ENCODE measurements around the gene MYO1G. TPM values are rescaled to one million over a fixed set of nuclear protein-coding genes. Genes with fewer than 3 reads are reported as not detected.

The MYO1G gene
- total RNA-seq, 1 experiment from 2014 or later: 0.11 TPM

- CTCF ChIA-PET: no interaction called here
Observed at GRCh38 chr7:44937426-44937825, 41.4 kb downstream of the MYO1G start.

DNA sequence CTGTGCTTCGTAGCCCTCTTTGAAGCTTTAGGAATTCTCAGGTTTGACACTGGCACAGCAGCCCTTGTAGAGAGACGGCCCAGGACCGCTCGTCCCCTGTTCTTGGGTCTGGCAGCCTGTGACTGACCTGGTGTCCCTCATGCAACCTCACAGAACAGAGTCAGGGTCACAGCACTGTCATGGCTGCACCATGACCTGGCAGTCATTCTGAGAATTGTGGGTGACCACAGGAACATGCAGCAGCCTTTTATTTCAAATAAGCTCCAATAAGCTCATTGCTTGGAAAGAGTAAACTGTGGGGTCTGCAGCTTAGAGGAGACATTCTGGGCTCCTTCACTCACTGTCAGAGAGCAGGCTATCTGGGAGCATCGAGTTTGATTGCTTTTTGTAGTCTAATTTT lies 42.5 kb downstream of the MYO1G start:
- ChIA-PET POLR2A (ENCODE audit: unreplicated experiment) (no interaction called here), CTCF (no interaction called here)
- no peak for DNase-seq
- Histone ChIP-seq H3K27ac (ENCODE audit: low read length) (no peak overlapping the region), H3K27me3 (ENCODE audit: low read length) (0 out of 2 replicates have a peak, but pooled peaks cover 6% of the 10 kb centered on the region), H3K9ac (ENCODE audit: low read length) (no peak overlapping the region), H3K4me1 (ENCODE audit: insufficient read depth, low read length) (no peaks in the 10 kb centered on the region), H4K20me1 (ENCODE audit: low read length) (no peaks in the 10 kb centered on the region), H3K4me2 (ENCODE audit: low read length) (no peak overlapping the region), H3F3A (ENCODE audit: low read length, unreplicated experiment) (no peaks in the 10 kb centered on the region), H3K4me3 (ENCODE audit: low read length) (no peak overlapping the region), H3K36me3 (ENCODE audit: low read depth, low read length) (no peaks in the 10 kb centered on the region), H3K9me3 (ENCODE audit: low read length) (no peaks in the 10 kb centered on the region), H2AFZ (ENCODE audit: low read length) (no peak overlapping the region), H3K9me2 (replicated peaks; ENCODE audit: low read length) (no peaks in the 10 kb centered on the region), H3K79me2 (ENCODE audit: low read length) (no peaks in the 10 kb centered on the region)
- intact Hi-C loops (cut with micrococcal nuclease): no loop called here
- no peak for TF ChIP-seq EZH2phosphoT487 (IDR thresholded peaks at IDR 0.05; ENCODE audit: borderline replicate concordance, low read length)
- TF ChIP-seq CTCF (conservative IDR thresholded peaks at IDR 0.05; ENCODE audit: low read depth, low read length): no peak
- TF ChIP-seq EZH2 (IDR thresholded peaks at IDR 0.05; ENCODE audit: low read length, unreplicated experiment): no peak
- ATAC-seq: no peak
- no TSS peak for BruUV-seq (replicated peaks)

More at GRCh38 chr7:44937426-44937825, 41.4 kb downstream of the MYO1G start:
- intact Hi-C loops (cut with micrococcal nuclease): no loop called here
- H3K27me3 ChIP-seq (ENCODE audit: low read length): 0 out of 2 replicates have a peak, but pooled peaks cover 6% of the 10 kb centered on the region
- POLR2A ChIA-PET (ENCODE audit: unreplicated experiment): no interaction called here
- no TSS peak for BruUV-seq (replicated peaks)
- H3K4me1 ChIP-seq (ENCODE audit: insufficient read depth, low read length): no peaks in the 10 kb centered on the region
- no peak overlapping the region for H3K4me3 ChIP-seq (ENCODE audit: low read length)
- H3K79me2 ChIP-seq (ENCODE audit: low read length): no peaks in the 10 kb centered on the region
- no peaks in the 10 kb centered on the region for H3K9me3 ChIP-seq (ENCODE audit: low read length)
- no peaks in the 10 kb centered on the region for H3F3A ChIP-seq (ENCODE audit: low read length, unreplicated experiment)
- no peak overlapping the region for H3K9ac ChIP-seq (ENCODE audit: low read length)
- no peak overlapping the region for H3K4me2 ChIP-seq (ENCODE audit: low read length)
- DNase-seq: no peak
- H3K27ac ChIP-seq (ENCODE audit: low read length): no peak overlapping the region
- ATAC-seq: no peak
- H3K9me2 ChIP-seq (replicated peaks; ENCODE audit: low read length): no peaks in the 10 kb centered on the region
- no peak overlapping the region for H2AFZ ChIP-seq (ENCODE audit: low read length)
- no peaks in the 10 kb centered on the region for H3K36me3 ChIP-seq (ENCODE audit: low read depth, low read length)
- H4K20me1 ChIP-seq (ENCODE audit: low read length): no peaks in the 10 kb centered on the region
- TF ChIP-seq EZH2 (IDR thresholded peaks at IDR 0.05; ENCODE audit: low read length, unreplicated experiment): no peak
- no peak for TF ChIP-seq EZH2phosphoT487 (IDR thresholded peaks at IDR 0.05; ENCODE audit: borderline replicate concordance, low read length)
- TF ChIP-seq CTCF (conservative IDR thresholded peaks at IDR 0.05; ENCODE audit: low read depth, low read length): no peak

- TF ChIP-seq CTCF (conservative IDR thresholded peaks at IDR 0.05; ENCODE audit: low read depth, low read length) (no peak), EZH2phosphoT487 (IDR thresholded peaks at IDR 0.05; ENCODE audit: borderline replicate concordance, low read length) (no peak), EZH2 (IDR thresholded peaks at IDR 0.05; ENCODE audit: low read length, unreplicated experiment) (no peak)
- Histone ChIP-seq H3K4me1 (ENCODE audit: insufficient read depth, low read length) (no peaks in the 10 kb centered on the region), H3K79me2 (ENCODE audit: low read length) (no peaks in the 10 kb centered on the region), H3K9ac (ENCODE audit: low read length) (no peak overlapping the region), H2AFZ (ENCODE audit: low read length) (no peak overlapping the region), H3K27ac (ENCODE audit: low read length) (no peak overlapping the region), H3K4me2 (ENCODE audit: low read length) (no peak overlapping the region), H3K9me3 (ENCODE audit: low read length) (no peaks in the 10 kb centered on the region), H3K4me3 (ENCODE audit: low read length) (no peak overlapping the region), H3K9me2 (replicated peaks; ENCODE audit: low read length) (no peaks in the 10 kb centered on the region), H3F3A (ENCODE audit: low read length, unreplicated experiment) (no peaks in the 10 kb centered on the region), H4K20me1 (ENCODE audit: low read length) (no peaks in the 10 kb centered on the region), H3K36me3 (ENCODE audit: low read depth, low read length) (no peaks in the 10 kb centered on the region), H3K27me3 (ENCODE audit: low read length) (0 out of 2 replicates have a peak, but pooled peaks cover 6% of the 10 kb centered on the region)
- no TSS peak for BruUV-seq (replicated peaks)
- no peak for ATAC-seq
- ChIA-PET CTCF (no interaction called here), POLR2A (ENCODE audit: unreplicated experiment) (no interaction called here)
- intact Hi-C loops (cut with micrococcal nuclease): no loop called here
- DNase-seq: no peak
Observed at GRCh38 chr7:44935583-44935982, 43.2 kb downstream of the MYO1G start.
